ENCODE data around the gene CPPED1. TPM values are rescaled to one million over a fixed set of nuclear protein-coding genes. Genes with fewer than 3 reads are reported as not detected.

CPPED1 gene
- total RNA-seq, 4 donors from 2014 or later: 13.3 to 32.6 (median 16.4) TPM

DNA sequence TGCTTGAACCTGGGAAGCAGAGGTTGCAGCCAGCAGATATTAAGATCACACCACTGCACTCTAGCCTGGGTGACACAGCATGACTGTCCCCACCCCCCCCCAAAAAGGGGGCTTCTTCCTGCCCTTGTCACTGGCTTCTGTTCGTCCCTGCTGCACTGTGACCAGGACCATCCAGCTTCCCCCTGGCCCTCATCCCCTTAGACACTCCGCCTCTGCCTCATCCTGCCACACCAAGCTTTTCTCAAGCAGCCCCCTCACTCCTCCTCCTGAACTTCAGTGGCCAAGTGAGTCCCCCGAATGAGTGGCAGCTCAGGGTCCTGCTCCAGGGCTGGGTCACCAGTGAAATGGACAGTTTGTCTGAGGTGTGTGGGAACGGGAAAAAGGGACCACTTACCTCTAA, 177.3 kb downstream of the CPPED1 start:
- ATAC-seq (ENCODE audit: low FRiP score) (no peak), DNase-seq (ENCODE audit: low spot score) (no peak)
- TF ChIP-seq, protein P1, sequence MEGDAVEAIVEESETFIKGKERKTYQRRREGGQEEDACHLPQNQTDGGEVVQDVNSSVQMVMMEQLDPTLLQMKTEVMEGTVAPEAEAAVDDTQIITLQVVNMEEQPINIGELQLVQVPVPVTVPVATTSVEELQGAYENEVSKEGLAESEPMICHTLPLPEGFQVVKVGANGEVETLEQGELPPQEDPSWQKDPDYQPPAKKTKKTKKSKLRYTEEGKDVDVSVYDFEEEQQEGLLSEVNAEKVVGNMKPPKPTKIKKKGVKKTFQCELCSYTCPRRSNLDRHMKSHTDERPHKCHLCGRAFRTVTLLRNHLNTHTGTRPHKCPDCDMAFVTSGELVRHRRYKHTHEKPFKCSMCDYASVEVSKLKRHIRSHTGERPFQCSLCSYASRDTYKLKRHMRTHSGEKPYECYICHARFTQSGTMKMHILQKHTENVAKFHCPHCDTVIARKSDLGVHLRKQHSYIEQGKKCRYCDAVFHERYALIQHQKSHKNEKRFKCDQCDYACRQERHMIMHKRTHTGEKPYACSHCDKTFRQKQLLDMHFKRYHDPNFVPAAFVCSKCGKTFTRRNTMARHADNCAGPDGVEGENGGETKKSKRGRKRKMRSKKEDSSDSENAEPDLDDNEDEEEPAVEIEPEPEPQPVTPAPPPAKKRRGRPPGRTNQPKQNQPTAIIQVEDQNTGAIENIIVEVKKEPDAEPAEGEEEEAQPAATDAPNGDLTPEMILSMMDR (IDR thresholded peaks at IDR 0.05): no peak

DNA sequence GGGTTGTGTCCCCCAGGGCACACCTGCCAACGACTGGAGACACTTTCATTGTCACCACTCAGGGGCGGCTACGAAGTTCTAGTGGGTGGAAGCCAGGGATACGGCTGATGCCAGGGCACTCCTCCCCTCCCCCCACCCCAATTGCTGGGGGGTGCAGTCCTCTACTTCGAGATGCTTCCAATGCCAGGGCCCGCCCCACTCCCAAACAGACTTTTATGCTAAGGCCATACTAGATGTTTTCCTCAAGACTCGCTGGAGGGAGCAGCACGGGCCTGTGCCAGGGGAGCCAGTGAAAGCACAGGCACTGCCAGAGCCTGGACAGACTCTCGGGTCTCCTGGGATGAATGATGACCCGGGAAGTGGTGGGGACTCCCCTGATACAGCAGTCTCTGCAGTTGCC, 178.0 kb downstream of the CPPED1 start:
- ATAC-seq (ENCODE audit: low FRiP score) (no peak), DNase-seq (ENCODE audit: low spot score) (no peak)
- TF ChIP-seq, protein P1 (IDR thresholded peaks at IDR 0.05): no peak

- TF ChIP-seq, protein P1 (IDR thresholded peaks at IDR 0.05): no peak
- DNase-seq (ENCODE audit: low spot score) (no peak), ATAC-seq (ENCODE audit: low FRiP score) (no peak)
Measured at GRCh38 chr16:12625068-12625467, 178.6 kb downstream of the CPPED1 start.

- DNase-seq (ENCODE audit: low spot score) (no peak), ATAC-seq (ENCODE audit: low FRiP score) (no peak)
- TF ChIP-seq, protein P1 (IDR thresholded peaks at IDR 0.05): no peak
Measured at GRCh38 chr16:12620150-12620549, 183.5 kb downstream of the CPPED1 start.

- ATAC-seq (ENCODE audit: low FRiP score) (no peak), DNase-seq (ENCODE audit: low spot score) (no peak)
- TF ChIP-seq, protein P1 (IDR thresholded peaks at IDR 0.05): no peak
Measured at GRCh38 chr16:12618515-12618914, 185.2 kb downstream of the CPPED1 start.

DNA sequence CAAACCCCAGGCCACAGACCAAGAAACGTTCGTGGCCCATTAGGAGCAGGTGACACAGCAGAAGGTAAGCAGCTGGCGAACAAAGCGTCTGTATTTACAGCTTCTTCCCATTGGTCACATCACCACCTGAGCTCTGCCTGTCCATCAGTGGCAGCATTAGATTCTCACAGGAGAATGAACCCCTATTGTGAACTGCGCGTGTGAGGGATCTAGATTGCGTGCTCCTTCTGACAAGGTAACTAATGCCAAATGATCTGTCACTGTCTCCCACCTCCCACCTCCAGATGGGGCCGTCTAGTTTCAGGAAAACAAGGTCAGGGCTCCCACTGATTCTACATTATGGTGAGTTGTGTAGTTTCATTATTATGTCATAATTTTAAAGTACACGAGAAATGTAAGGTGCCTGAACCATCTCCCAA, 186.3 kb downstream of the CPPED1 start:
- DNase-seq (ENCODE audit: low spot score) (no peak), ATAC-seq (ENCODE audit: low FRiP score) (no peak)
- TF ChIP-seq, protein P1 (IDR thresholded peaks at IDR 0.05): no peak

DNA sequence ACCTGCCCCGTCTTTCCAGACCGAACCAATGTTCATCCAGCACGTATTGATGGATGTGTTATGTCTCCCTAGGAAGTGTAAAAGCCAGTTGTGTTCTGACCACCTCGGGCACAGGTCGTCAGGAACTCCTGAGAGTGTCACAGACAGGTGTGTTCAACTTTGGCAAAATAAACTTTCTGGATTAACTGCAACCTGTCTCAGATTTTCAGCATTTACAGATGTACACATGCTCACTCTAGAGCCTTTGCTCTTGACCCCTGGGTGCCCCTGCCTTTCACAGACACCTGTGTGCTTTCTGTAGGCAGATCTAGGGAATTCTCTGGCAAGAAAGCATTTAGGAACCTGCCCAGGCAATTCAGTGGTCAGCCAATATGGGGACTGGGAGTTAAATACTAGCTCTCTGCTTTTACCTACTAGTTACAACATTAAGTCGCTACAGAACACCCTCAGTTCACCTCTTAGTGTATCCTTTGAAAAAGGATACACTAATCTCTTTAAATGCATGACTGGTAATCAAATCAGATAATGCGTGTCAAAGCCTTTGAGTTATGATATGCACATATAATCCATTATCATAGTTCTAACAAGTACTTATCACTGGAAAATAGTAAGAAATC, 188.9 kb downstream of the CPPED1 start:
- ATAC-seq (ENCODE audit: low FRiP score): no peak
- TF ChIP-seq, protein P1 (IDR thresholded peaks at IDR 0.05): no peak
- no peak for DNase-seq (ENCODE audit: low spot score)
